Spleen (tissue), 11 donors: Measurements from ENCODE around the gene LOXL4. TPM values are rescaled to one million over a fixed set of nuclear protein-coding genes. Genes with fewer than 3 reads are reported as not detected.

Source experiments
- DNase-seq: peaks from one replicate; pipeline ENCODE4 v3.0.0-alpha.2; 2020
- H3K27ac ChIP-seq, 8 donors: fragments of 200-600 bp; sonication (generic) in 7 of 8; 1 replicate in 4 of 8; 2 replicates in 4 of 8; pipeline versions ENCODE4 v1.5.0 to v1.8.0; 2016 to 2021; ENCODE audit warnings: inconsistent platforms in 4 of 8, mild to moderate bottlenecking in 4 of 8, moderate library complexity in 1 of 8
- H3K27me3 ChIP-seq, 7 donors: fragments of 200-600 bp; sonication (generic) in 6 of 7; replicated peaks in 1 of 7; 1 replicate in 4 of 7; 2 replicates in 3 of 7; pipeline versions ENCODE4 v1.5.0 to v1.8.0; 2016 to 2021; ENCODE audit warnings: inconsistent platforms in 3 of 7, mild to moderate bottlenecking in 1 of 7
- H3K36me3 ChIP-seq, 6 donors: fragments of 200-600 bp; sonication (generic) in 5 of 6; 1 replicate in 4 of 6; 2 replicates in 2 of 6; pipeline versions ENCODE4 v1.5.0 to v1.8.0; 2016 to 2021; ENCODE audit warnings: inconsistent platforms in 2 of 6
- H3K4me1 ChIP-seq, 6 donors: fragments of 200-600 bp; sonication (generic) in 5 of 6; 1 replicate in 3 of 6; 2 replicates in 3 of 6; pipeline versions ENCODE4 v1.5.0 to v1.8.0; 2016 to 2021; ENCODE audit warnings: inconsistent platforms in 3 of 6
- H3K4me3 ChIP-seq, 8 donors: fragments of 200-600 bp; sonication (generic) in 7 of 8; 1 replicate in 4 of 8; 2 replicates in 4 of 8; pipeline versions ENCODE4 v1.5.0 to v1.8.0; 2016 to 2021; ENCODE audit warnings: inconsistent platforms in 4 of 8, mild to moderate bottlenecking in 4 of 8, moderate library complexity in 2 of 8
- H3K9me3 ChIP-seq, 8 donors: fragments of 200-600 bp; sonication (generic) in 7 of 8; 1 replicate in 4 of 8; 2 replicates in 4 of 8; pipeline versions ENCODE4 v1.5.0 to v1.8.0; 2016 to 2021; ENCODE audit warnings: inconsistent platforms in 4 of 8
- POLR2A ChIP-seq, 3 donors: fragments of 450-650 bp; IDR thresholded peaks; one replicate each; pipeline ENCODE4 v1.5.1; 2017; ENCODE audit warnings: antibody characterized with exemption in 3 of 3, mild to moderate bottlenecking in 1 of 3
- POLR2AphosphoS5 ChIP-seq, 3 donors: sonication (generic); formaldehyde crosslinking; IDR thresholded peaks; one replicate each; pipeline ENCODE4 v1.5.1; 2017; ENCODE audit warnings: antibody characterized with exemption in 3 of 3
- WGBS, 5 donors: extraction: QIAGEN DNeasy Blood & Tissue Kit in 3 of 5; methylation state at CpG; one replicate each; pipeline versions ENCODE4 v1.1.5 to v1.1.7; 2013 to 2018; 5-methylcytosine and 5-hydroxymethylcytosine counted together
- intact Hi-C: fragments of 100-400 bp; cut with DNase I; formaldehyde crosslinking; loops from one replicate; pipeline ENCODE4 v1.15.0; 2023; ENCODE audit warnings: low total_unique reads
- polyA plus RNA-seq, 3 donors: library from polyadenylated mRNA; stranded (reverse); fragments of 200-250 nt; gene quantifications; one replicate each; pipeline ENCODE4 v1.2.1, GENCODE V29; 2013
- total RNA-seq, 7 donors: library from RNA; depleted of rRNA in 3 of 7; stranded (reverse); fragments of >200 nt in 3 of 7; fragmentation: NEBNext Ultra II Directional in 4 of 7; extraction: Animal tissue kit (Norgen Biotek cat#: 25700) in 4 of 7; gene quantifications; one replicate each; pipeline versions ENCODE4 v1.1.0 to v1.2.1, GENCODE V29; 2016 to 2021
- TF ChIP-seq, protein P1 (sequence below), 11 experiments: fragments of 200-600 bp in 7 of 11; fragments of 450-650 bp in 4 of 11; sonication (generic) in 4 of 11; IDR thresholded peaks in 8 of 11; conservative IDR thresholded peaks in 3 of 11; 1 replicate in 7 of 11; 2 replicates in 4 of 11; pipeline versions ENCODE4 v1.4.0 to v1.8.0; 2016 to 2021; ENCODE audit warnings: antibody characterized with exemption in 11 of 11, inconsistent platforms in 4 of 11, mild to moderate bottlenecking in 1 of 11
- donor health status: healthy with polysubstance abuse.
- donor health status: DM: no; HTN: no; CAD: no; lungs with moderate emphysema.
- donor health status: DM: no; HTN: no; CAD: no.
- donor health status: Bipolar disorder and iron deficiency.
- donor health status: healthy.
- donor health status: DM: no; HTN: no; CAD: no.
- donor health status: DM: yes; HTN: yes; CAD: no.

LOXL4 gene
- total and polyA plus RNA-seq, 10 donors = 0.39 to 6.1 (median 1.7) TPM

GRCh38 chr10:98244586-98244985, 23.4 kb downstream of the LOXL4 start:
- H3K27ac ChIP-seq = no peak overlapping the region
- intact Hi-C loops = no loop called here
- TF ChIP-seq POLR2A (IDR thresholded peaks at IDR 0.05) (no peak), POLR2AphosphoS5 (IDR thresholded peaks at IDR 0.05) (no peak)
- TF ChIP-seq, protein P1, sequence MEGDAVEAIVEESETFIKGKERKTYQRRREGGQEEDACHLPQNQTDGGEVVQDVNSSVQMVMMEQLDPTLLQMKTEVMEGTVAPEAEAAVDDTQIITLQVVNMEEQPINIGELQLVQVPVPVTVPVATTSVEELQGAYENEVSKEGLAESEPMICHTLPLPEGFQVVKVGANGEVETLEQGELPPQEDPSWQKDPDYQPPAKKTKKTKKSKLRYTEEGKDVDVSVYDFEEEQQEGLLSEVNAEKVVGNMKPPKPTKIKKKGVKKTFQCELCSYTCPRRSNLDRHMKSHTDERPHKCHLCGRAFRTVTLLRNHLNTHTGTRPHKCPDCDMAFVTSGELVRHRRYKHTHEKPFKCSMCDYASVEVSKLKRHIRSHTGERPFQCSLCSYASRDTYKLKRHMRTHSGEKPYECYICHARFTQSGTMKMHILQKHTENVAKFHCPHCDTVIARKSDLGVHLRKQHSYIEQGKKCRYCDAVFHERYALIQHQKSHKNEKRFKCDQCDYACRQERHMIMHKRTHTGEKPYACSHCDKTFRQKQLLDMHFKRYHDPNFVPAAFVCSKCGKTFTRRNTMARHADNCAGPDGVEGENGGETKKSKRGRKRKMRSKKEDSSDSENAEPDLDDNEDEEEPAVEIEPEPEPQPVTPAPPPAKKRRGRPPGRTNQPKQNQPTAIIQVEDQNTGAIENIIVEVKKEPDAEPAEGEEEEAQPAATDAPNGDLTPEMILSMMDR (IDR thresholded peaks at IDR 0.05 in 8 of 11, conservative IDR thresholded peaks at IDR 0.05 in 3 of 11) = no peak
- H3K27me3 ChIP-seq = no peaks in the 10 kb centered on the region
- DNase-seq = no peak
- H3K36me3 ChIP-seq = peaks cover 5 to 100% (median 66%) of the 10 kb centered on the region in 6 donors
- H3K4me3 ChIP-seq = no peak overlapping the region
- no peaks in the 10 kb centered on the region for H3K4me1 ChIP-seq
- H3K9me3 ChIP-seq = no peaks in the 10 kb centered on the region
- 93 to 100% (median 94%) methylated on average over 2 of the region's 2 CpGs for WGBS, 5 donors

- no peaks in the 10 kb centered on the region for H3K4me1 ChIP-seq
- intact Hi-C loops = no loop called here
- no peaks in the 10 kb centered on the region for H3K27me3 ChIP-seq
- TF ChIP-seq POLR2AphosphoS5 (IDR thresholded peaks at IDR 0.05) = no peak
- TF ChIP-seq, protein P1 (IDR thresholded peaks at IDR 0.05 in 8 of 11, conservative IDR thresholded peaks at IDR 0.05 in 3 of 11) = no peak
- no peak for TF ChIP-seq POLR2A (IDR thresholded peaks at IDR 0.05)
- whole genome bisulfite sequencing, 5 donors = 95 to 97% (median 96%) methylated on average over 5 of the region's 5 CpGs
- peaks cover 5 to 100% (median 64%) of the 10 kb centered on the region in 6 donors for H3K36me3 ChIP-seq
- no peak overlapping the region for H3K4me3 ChIP-seq
- no peaks in the 10 kb centered on the region for H3K9me3 ChIP-seq
- H3K27ac ChIP-seq = no peak overlapping the region
- no peak for DNase-seq
Observed at GRCh38 chr10:98244141-98244540, 23.9 kb downstream of the LOXL4 start.

GRCh38 chr10:98242823-98243222, 25.2 kb downstream of the LOXL4 start:
- DNase-seq = no peak
- intact Hi-C loops = no loop called here
- no peaks in the 10 kb centered on the region for H3K9me3 ChIP-seq
- H3K27ac ChIP-seq = no peak overlapping the region
- peaks cover 0 to 5% (median 0%) of the 10 kb centered on the region in 6 donors for H3K4me1 ChIP-seq
- WGBS, 5 donors = 85 to 92% (median 91%) methylated on average over 1 of the region's 1 CpG
- TF ChIP-seq, protein P1 (IDR thresholded peaks at IDR 0.05 in 8 of 11, conservative IDR thresholded peaks at IDR 0.05 in 3 of 11) = peak in 3 of 11 experiments; percentile 28 to 33 (median 31)
- no peak for TF ChIP-seq POLR2AphosphoS5 (IDR thresholded peaks at IDR 0.05)
- no peaks in the 10 kb centered on the region for H3K27me3 ChIP-seq
- no peak overlapping the region for H3K4me3 ChIP-seq
- H3K36me3 ChIP-seq = peaks cover 5 to 100% (median 54%) of the 10 kb centered on the region in 6 donors

- Histone ChIP-seq H3K4me3 (no peak overlapping the region), H3K9me3 (no peaks in the 10 kb centered on the region), H3K4me1 (peaks cover 0 to 7% (median 0%) of the 10 kb centered on the region in 6 donors), H3K27me3 (no peaks in the 10 kb centered on the region), H3K27ac (no peak overlapping the region), H3K36me3 (peaks cover 5 to 100% (median 59%) of the 10 kb centered on the region in 6 donors)
- TF ChIP-seq POLR2A (IDR thresholded peaks at IDR 0.05) = no peak
- TF ChIP-seq, protein P1 (IDR thresholded peaks at IDR 0.05 in 8 of 11, conservative IDR thresholded peaks at IDR 0.05 in 3 of 11) = no peak
- no peak for TF ChIP-seq POLR2AphosphoS5 (IDR thresholded peaks at IDR 0.05)
- intact Hi-C loops = no loop called here
- no peak for DNase-seq
- 82 to 96% (median 93%) methylated on average over 3 of the region's 3 CpGs for WGBS, 5 donors
Observed at GRCh38 chr10:98240524-98240923, 27.5 kb downstream of the LOXL4 start.
